Activated T-cell treated with anti-CD3 and anti-CD28 coated beads, Interleukin-2, amount 50 U/mL, for 4 hours (primary cell): Measurements from ENCODE around the gene WDR37. TPM values are rescaled to one million over a fixed set of nuclear protein-coding genes. Genes with fewer than 3 reads are reported as not detected.

ENCODE experiments used
- ATAC-seq, 2 donors: fragments of 200-7000 bp; cut with Tn5 transposase; one replicate each; pipeline ENCODE4 v1.10.0; 2021
- DNase-seq: peaks from one replicate; pipeline ENCODE4 v3.0.0-alpha.2; 2020
- H3K27me3 Mint-ChIP-seq: one replicate; pipeline ENCODE4 v1.8.0; 2021; ENCODE audit warnings: low read depth, mixed read lengths
- H3K36me3 Mint-ChIP-seq: one replicate; pipeline ENCODE4 v1.8.0; 2022; ENCODE audit warnings: mixed read lengths; ENCODE audit not compliant: insufficient read depth
- H3K4me1 Mint-ChIP-seq: one replicate; pipeline ENCODE4 v1.8.0; 2021; ENCODE audit warnings: low read depth, mixed read lengths
- H3K4me3 Mint-ChIP-seq: one replicate; pipeline ENCODE4 v1.8.0; 2021; ENCODE audit warnings: mild to moderate bottlenecking, moderate library complexity, mixed read lengths
- H3K9me3 Mint-ChIP-seq: one replicate; pipeline ENCODE4 v1.8.0; 2021; ENCODE audit warnings: mixed read lengths
- total RNA-seq, 3 donors: library from RNA; stranded (reverse); gene quantifications; one replicate each; pipeline ENCODE4 v1.2.1, GENCODE V29; 2021

WDR37 gene
- total RNA-seq, 3 donors from 2014 or later: 10.5 to 13.5 (median 12.2) TPM

DNA sequence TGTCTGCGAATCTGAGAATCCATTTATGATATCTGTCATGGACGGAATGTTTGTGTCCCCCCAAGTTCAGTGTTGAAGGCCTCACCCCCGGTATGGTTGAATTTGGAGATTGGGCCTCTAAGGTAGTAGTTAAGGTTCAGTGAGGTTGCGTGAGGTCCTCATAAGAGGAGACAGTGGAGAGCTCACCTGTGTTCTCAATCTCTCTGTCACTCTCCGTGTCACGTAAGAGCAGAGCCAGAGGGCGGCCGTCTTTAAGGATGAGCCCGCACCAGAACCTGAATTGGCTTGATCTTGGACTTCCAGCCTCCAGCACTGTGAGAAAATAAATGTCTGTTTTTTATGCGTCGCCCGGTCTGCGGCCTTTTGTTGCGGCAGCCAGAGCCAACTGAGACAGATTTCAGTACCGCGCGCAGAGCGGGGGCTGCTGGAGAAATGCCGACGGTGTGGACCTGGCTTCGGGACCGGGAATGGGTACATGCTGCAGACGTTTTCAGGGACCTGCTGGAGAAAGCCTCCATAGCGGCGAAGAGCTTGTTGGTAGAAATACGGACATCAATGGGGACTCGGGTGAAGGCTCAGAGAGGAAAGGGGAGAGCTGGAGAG, 40.2 kb downstream of the WDR37 start:
- ATAC-seq: no peak
- Mint-ChIP-seq H3K9me3 (no peaks in the 10 kb centered on the region), H3K36me3 (peaks cover 23% of the 10 kb centered on the region), H3K27me3 (no peaks in the 10 kb centered on the region), H3K4me3 (no peak overlapping the region), H3K4me1 (peaks cover 16% of the 10 kb centered on the region)
- DNase-seq: no peak

DNA sequence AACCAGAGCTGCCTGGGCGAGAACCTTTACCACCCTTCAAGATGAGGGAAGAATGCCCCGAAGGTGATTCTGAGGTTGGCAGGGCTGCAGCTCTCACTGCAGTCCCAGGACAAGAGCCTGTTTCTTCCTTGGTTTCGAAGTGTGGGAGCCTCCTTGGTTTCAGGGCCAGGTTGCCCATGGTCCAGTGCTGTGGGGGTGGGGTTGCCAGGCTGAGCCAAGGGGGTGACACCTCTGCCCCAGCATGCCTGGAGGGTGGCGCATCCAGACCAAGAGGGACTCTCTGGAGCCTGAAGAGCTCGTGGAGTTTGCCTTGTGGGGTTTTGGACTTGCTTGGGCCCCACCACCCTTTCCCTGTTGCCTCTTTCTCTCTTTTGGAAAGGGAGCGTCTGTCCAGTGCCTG, 41.3 kb downstream of the WDR37 start:
- Mint-ChIP-seq H3K36me3 (peaks cover 28% of the 10 kb centered on the region), H3K4me1 (peaks cover 20% of the 10 kb centered on the region), H3K27me3 (no peaks in the 10 kb centered on the region), H3K9me3 (no peaks in the 10 kb centered on the region), H3K4me3 (no peak overlapping the region)
- ATAC-seq (no peak), DNase-seq (no peak)

DNA sequence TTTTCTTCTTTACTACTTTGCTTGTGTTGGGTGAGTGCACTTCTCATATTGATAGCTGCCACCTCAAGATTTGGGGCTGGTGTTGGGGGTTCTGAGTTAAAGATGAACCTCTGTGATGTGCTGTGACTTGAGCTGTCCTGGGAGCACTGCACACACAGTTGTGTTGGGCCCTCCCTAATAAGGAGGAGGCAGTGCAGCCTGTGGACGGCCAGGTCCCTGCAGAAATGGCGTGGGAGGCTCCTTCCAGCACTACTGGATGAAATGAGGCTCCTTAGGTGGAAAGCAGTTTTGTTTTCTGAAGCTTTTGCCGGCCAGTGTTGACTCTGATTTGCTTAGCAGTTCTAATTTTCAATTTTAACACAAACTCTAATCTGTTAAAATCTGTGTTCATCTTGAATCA, 44.0 kb downstream of the WDR37 start:
- Mint-ChIP-seq H3K36me3 (peaks cover 43% of the 10 kb centered on the region), H3K4me3 (no peak overlapping the region), H3K4me1 (peaks cover 24% of the 10 kb centered on the region), H3K27me3 (no peaks in the 10 kb centered on the region), H3K9me3 (no peaks in the 10 kb centered on the region)
- DNase-seq (no peak), ATAC-seq (no peak)

DNA sequence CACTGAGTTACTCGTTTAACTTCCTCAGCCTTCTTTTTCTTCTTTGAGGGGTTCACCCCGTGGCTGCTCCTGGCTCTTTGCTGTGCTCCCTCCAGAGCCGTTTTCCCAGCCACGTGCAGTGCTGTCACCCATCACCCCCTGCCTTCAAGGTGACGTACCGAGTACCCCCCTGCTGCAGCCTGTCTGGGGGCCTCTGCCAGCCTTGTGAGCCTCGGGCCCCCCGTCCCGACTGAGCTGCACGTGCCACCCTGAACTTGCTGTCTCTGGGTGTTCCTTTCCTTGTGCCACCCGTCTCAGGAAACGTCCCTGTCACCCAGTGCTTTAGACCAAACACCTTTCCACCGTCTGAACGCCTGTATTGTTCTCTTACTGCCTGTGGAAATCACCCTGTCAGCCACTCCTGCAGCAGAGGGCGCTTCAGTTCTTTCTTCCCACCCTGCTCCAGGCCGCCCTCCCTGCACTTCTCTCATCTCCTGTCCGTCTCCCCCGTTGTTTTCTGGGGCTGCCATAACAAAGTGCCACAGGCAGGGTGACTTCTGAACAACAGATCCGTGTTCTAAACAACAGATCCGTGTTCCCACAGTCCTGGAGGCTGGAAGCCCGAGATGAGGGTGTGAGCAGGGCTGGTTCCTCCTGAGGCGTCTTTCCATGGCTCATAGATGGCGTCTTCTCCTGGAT, 44.6 kb downstream of the WDR37 start:
- Mint-ChIP-seq H3K4me3 (no peak overlapping the region), H3K36me3 (peaks cover 49% of the 10 kb centered on the region), H3K27me3 (no peaks in the 10 kb centered on the region), H3K9me3 (no peaks in the 10 kb centered on the region), H3K4me1 (peaks cover 24% of the 10 kb centered on the region)
- no peak for ATAC-seq
- no peak for DNase-seq

DNA sequence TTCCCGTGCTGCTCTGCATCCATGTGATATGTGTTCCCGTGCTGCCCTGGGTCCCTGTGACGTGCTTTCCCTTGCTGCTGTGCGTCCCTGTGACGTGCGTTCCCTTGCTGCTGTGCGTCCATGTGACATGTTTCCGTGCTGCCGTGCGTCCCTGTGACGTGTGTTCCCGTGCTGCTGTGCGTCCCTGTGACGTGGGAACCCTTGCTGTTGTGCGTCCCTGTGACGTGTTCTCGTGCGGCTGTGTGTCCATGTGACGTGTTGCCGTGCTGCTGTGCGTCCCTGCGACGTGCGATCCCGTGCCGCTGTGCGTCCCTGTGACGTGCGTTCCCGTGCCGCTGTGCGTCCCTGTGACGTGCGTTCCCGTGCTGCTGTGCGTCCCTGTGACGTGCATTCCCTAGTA, 45.8 kb downstream of the WDR37 start:
- DNase-seq: no peak
- peaks cover 24% of the 10 kb centered on the region for H3K4me1 Mint-ChIP-seq
- H3K36me3 Mint-ChIP-seq: peaks cover 58% of the 10 kb centered on the region
- H3K27me3 Mint-ChIP-seq: no peaks in the 10 kb centered on the region
- ATAC-seq: no peak
- H3K4me3 Mint-ChIP-seq: no peak overlapping the region
- H3K9me3 Mint-ChIP-seq: no peaks in the 10 kb centered on the region

DNA sequence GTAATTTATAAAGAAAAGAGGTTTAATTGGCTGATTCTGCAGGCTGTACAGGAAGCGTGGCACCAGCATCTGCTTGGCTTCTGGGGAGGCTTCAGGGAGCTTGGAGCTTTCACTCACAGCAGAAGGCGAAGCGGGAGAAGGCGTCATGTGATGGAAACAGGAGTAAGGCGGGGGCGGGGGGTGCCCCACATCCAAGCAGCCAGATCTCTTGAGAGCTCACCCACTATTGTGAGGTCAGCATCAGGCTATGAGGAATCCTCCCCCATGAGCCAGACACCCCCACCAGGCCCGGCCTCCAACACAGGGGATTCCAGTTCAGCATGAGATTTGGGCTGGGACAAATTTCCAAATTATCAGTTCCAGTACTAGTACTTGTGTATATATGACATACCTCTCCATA, 46.2 kb downstream of the WDR37 start:
- H3K9me3 Mint-ChIP-seq: no peaks in the 10 kb centered on the region
- peaks cover 61% of the 10 kb centered on the region for H3K36me3 Mint-ChIP-seq
- H3K4me3 Mint-ChIP-seq: no peak overlapping the region
- DNase-seq (no peak), ATAC-seq (peak; percentile 79 to 80)
- H3K27me3 Mint-ChIP-seq: no peaks in the 10 kb centered on the region
- peaks cover 24% of the 10 kb centered on the region for H3K4me1 Mint-ChIP-seq

DNA sequence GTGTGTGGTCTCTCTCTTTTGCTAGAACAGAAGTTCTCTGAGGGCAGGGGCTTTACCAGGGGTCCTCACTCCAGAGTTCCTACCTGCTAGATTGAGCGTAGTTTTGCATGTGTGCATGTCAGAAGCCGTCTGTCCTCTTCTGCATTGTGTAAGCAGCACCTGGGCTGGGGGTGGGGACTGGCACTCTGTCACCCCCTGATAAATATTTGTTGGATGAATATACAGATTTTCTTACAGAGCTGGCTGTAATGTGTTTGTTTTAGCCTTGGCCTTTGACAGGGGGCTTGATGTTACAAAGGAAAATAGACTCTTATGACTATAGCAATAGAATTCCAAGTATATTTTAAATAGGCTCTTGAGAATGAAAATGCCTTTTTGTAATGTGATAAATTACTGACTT, 46.6 kb downstream of the WDR37 start:
- peaks cover 62% of the 10 kb centered on the region for H3K36me3 Mint-ChIP-seq

DNA sequence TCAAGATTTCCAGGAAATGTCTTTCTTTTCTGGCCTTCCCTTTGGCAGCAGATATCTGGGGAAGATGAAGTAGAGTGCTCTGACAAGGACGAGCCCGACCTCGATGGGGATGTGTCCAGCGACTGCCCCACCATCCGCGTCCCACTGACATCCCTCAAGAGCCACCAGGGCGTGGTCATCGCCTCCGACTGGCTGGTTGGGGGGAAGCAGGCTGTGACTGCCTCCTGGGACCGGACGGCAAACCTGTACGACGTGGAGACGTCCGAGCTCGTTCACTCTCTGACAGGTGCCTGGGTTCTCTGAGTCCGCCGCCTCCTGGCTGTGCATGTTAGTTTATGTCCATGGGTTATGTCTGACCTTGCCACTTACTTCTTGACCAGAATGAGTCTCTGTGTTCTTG, 47.4 kb downstream of the WDR37 start:
- H3K36me3 Mint-ChIP-seq: peaks cover 61% of the 10 kb centered on the region

More for the DNA sequence above, 46.6 kb downstream of the WDR37 start:
- no peak for DNase-seq
- Mint-ChIP-seq H3K4me1 (peaks cover 26% of the 10 kb centered on the region), H3K4me3 (no peak overlapping the region), H3K27me3 (no peaks in the 10 kb centered on the region), H3K9me3 (no peaks in the 10 kb centered on the region)
- ATAC-seq: no peak

DNA sequence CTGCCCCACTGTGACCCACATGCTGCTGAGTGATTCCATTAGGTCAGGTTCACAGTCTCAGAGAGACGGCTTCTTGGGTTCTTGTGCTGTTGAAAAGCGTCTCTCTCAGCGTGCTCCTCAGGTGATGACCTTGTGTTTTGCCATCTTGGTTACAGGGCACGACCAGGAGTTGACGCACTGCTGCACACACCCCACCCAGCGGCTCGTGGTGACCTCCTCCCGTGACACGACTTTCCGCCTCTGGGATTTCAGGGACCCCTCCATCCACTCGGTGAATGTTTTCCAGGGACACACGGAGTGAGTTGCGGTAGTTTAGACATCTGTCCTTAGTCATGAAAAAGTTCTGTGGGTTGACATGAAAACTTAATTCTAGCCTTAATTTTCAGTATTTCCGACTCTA, 48.8 kb downstream of the WDR37 start:
- DNase-seq (no peak), ATAC-seq (no peak)
- Mint-ChIP-seq H3K36me3 (peaks cover 55% of the 10 kb centered on the region), H3K4me3 (no peak overlapping the region), H3K27me3 (no peaks in the 10 kb centered on the region), H3K4me1 (peaks cover 27% of the 10 kb centered on the region), H3K9me3 (no peaks in the 10 kb centered on the region)

More for the DNA sequence above, 47.4 kb downstream of the WDR37 start:
- no peak for ATAC-seq
- peaks cover 30% of the 10 kb centered on the region for H3K4me1 Mint-ChIP-seq
- H3K9me3 Mint-ChIP-seq: no peaks in the 10 kb centered on the region
- no peak for DNase-seq
- no peaks in the 10 kb centered on the region for H3K27me3 Mint-ChIP-seq
- H3K4me3 Mint-ChIP-seq: no peak overlapping the region

DNA sequence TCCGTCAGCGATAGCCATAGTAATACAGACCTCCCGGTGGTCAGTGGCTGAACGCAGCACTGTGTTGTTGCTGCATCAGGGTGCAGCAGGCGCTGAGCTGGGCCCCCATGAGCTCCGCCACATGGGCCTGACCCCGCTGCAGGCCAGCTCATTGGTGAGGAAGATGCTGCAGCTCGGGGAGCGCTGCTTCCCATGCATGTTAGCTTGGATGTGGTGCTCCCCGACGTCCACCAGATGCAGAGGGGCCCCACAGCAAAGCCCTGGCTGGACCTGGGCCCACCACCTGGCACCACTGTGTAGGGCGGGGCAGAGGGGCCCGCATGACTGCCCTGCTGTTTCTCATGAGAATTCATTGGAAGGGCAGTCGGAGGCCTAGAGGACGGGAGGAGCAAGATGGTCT, 50.8 kb downstream of the WDR37 start:
- Mint-ChIP-seq H3K36me3 (peaks cover 54% of the 10 kb centered on the region), H3K4me1 (peaks cover 41% of the 10 kb centered on the region), H3K4me3 (no peak overlapping the region), H3K27me3 (no peaks in the 10 kb centered on the region), H3K9me3 (no peaks in the 10 kb centered on the region)
- ATAC-seq (no peak), DNase-seq (no peak)

DNA sequence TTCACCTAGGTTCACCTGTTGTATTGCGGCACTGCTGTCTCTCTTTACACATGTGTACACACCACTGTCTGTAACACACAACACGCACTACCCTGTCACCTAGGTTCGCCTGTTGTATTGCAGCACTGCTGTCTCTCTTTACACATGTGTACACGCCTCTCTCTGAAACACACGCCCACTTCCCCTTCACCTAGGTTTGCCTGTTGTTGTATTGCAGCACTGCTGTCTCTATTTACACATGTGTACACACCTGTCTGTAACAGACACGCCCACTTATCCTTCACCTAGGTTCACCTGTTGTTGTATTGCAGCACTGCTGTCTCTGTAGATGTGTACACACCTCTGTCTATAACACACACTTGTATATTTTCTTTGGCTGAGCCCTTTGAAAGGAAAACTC, 51.5 kb downstream of the WDR37 start:
- no peaks in the 10 kb centered on the region for H3K9me3 Mint-ChIP-seq
- H3K4me1 Mint-ChIP-seq: peaks cover 37% of the 10 kb centered on the region
- H3K4me3 Mint-ChIP-seq: no peak overlapping the region
- DNase-seq: no peak
- H3K27me3 Mint-ChIP-seq: no peaks in the 10 kb centered on the region
- H3K36me3 Mint-ChIP-seq: peaks cover 55% of the 10 kb centered on the region
- no peak for ATAC-seq

DNA sequence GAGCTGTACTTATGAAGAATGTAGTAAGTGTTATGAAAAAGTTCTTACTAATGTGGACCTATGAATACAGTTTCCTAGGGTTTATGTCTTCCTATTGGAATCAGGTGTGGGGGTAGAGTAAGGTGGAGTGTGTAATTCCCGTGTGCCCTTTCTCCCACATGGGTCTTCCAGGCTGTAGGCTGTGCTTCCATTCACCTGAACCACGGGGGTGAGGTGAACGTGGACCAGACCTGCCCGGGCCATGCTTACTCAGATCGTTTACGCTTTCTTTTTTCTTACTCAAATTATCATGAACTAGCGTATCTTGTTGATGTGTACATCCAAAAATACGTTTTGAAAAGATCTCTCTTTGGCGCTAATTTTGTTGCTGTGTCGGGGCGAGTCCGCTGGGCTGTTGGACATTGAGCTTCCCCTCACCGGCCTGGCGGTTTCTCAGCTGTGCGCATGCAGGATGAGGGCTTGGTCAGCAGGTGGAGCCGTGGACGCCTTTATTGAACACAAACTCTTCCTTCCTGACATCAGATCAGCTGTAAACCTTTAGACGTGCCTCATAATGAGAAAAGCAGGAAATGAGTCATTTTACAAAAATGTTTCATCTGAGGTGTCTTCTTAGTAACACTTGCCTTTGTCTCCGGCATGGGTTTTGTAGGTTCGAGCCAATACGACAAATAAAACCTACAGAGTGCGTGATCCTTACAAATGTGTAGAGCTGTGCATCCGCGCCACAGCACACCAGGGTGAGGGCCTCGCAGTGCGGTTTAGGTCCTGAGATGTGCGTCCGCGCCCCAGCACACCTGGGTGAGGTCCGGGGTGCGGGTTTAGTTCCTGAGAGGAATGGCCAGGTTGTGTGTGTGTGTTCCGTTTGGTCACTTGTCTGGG, 53.8 kb downstream of the WDR37 start:
- DNase-seq: peak; percentile 68
- no peaks in the 10 kb centered on the region for H3K27me3 Mint-ChIP-seq
- H3K4me3 Mint-ChIP-seq: peak overlapping the region; percentile 46
- H3K36me3 Mint-ChIP-seq: peaks cover 53% of the 10 kb centered on the region
- peak; percentile 94 to 95 for ATAC-seq
- peaks cover 39% of the 10 kb centered on the region for H3K4me1 Mint-ChIP-seq
- H3K9me3 Mint-ChIP-seq: no peaks in the 10 kb centered on the region

DNA sequence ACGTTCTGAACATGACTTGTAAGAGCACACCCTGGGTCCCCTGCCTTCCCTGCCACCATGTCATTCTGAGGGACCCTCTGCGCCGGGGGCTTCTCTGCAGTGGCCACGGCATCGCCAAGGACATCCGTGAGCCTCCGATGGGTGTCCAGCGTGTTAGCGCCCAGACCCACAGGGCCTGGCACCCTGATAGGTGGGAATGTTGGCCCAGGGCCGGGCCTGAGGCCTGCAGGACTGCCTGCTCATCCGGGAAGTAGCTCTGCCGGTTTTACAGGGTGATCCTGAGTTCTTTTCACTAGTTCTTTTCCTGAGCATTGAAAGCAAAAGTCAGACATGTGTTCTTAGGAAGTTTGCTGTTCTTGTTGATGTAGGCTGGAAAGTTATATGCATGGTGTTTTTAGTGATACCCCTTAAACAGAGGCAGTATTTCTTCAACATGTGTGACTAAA, 54.5 kb downstream of the WDR37 start:
- peaks cover 41% of the 10 kb centered on the region for H3K4me1 Mint-ChIP-seq
- no peaks in the 10 kb centered on the region for H3K9me3 Mint-ChIP-seq
- H3K27me3 Mint-ChIP-seq: no peaks in the 10 kb centered on the region
- ATAC-seq (peak in 1 of 2 donors; percentile 1), DNase-seq (no peak)
- peak overlapping the region; percentile 46 for H3K4me3 Mint-ChIP-seq
- peaks cover 54% of the 10 kb centered on the region for H3K36me3 Mint-ChIP-seq

DNA sequence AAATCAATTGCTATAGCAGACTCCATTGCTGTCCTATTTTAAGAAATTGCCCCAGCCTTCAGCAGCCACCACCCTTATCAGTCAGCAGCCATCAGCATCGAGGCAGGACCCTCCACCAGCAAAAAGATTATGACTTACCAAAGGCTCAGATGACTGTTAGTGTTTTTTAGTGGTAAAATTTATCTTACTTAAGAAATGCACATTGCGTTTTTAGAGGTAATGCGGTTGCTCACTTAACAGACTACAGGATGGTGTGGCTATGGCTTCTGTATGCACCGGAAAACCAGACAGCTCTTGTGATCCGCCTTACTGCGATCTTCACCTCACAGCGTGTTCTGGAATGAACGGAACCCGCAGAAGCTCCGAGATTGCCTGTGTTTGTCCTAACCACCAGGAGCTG, 58.1 kb downstream of the WDR37 start:
- no peak for ATAC-seq
- peaks cover 51% of the 10 kb centered on the region for H3K4me1 Mint-ChIP-seq
- no peak for DNase-seq
- no peaks in the 10 kb centered on the region for H3K27me3 Mint-ChIP-seq
- peaks cover 50% of the 10 kb centered on the region for H3K36me3 Mint-ChIP-seq
- no peaks in the 10 kb centered on the region for H3K9me3 Mint-ChIP-seq
- H3K4me3 Mint-ChIP-seq: no peak overlapping the region
